HG03139 (cell line): ENCODE data around the gene ANKRD11.
"Not testable (repeated sequence)": the region's sequence is repeated elsewhere in the genome, so short reads cannot be mapped to it uniquely, and the experiment has no call there.

Experiments
- ATAC-seq: cut with Tn5 transposase; IDR thresholded peaks from one replicate; pipeline ENCODE4 v1.9.1; 2021; ENCODE audit not compliant: unreplicated experiment

The ANKRD11 gene

GRCh38 chr16:89482150-89482816, 8.1 kb downstream of the ANKRD11 start:
- ATAC-seq, result no peak

DNA sequence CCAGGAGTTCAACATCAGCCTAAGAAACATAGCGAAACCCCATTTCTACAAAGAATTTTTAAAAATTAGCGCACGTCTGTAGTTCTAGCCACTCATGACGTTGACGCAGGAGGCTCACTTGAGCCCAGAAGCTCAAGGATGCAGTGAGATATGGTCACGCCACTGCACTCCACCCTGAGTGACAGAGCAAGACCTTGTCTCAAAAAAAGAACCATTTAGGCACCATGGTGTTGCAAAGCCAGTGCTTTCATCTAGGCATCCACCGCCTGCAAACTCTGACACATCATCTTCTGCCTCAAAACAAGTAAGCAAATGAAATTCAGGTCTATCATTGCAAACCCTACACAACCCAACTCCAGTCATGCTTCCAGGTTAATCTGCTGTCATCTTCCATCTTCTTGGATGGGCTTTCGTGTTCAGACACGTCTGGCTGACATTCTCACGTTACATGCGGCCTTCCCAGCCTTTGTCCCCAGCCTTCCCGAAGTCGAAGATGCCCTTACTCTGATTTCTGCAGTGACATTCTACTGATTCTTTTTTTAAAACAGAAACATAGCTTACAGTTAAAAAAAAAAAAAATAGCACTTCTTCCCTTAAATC, 8.9 kb downstream of the ANKRD11 start:
- no peak for ATAC-seq

DNA sequence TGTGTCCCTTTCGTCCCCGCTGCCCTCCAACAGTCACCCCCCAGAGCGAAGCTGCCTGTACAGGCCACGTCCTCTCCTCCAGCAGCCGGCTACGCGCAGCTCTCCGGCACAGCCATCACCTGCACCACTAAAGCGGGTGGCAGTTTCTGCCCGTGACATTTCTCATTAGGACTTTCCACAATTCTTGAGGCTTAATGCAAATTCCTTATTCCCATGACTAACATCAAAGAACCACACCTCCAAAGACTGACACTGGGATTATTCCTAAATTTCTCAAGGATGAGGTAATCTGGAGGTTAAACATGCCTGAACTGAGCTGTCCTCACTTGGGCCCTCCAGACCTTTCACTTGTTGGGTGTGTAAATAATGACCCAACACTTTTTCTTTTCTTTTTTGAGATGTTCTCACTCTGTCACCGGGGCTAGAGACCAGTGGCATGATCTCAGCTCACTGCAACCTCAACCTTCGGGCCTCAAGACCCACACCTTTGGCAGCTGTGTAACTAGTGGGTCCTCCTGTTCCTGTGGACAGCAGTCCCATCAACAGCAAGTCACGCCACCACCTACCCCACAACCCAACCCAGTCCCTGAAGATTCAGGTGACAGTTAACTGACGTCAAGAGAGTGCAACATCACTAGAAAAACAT, 11.7 kb downstream of the ANKRD11 start:
- ATAC-seq, result no peak

- peak; percentile 54 for ATAC-seq
These were observed 13.5 kb downstream of the ANKRD11 start for GRCh38 chr16:89476811-89477261.

- ATAC-seq, result peak; percentile 37
These were observed 14.0 kb downstream of the ANKRD11 start for GRCh38 chr16:89476379-89476778.

DNA sequence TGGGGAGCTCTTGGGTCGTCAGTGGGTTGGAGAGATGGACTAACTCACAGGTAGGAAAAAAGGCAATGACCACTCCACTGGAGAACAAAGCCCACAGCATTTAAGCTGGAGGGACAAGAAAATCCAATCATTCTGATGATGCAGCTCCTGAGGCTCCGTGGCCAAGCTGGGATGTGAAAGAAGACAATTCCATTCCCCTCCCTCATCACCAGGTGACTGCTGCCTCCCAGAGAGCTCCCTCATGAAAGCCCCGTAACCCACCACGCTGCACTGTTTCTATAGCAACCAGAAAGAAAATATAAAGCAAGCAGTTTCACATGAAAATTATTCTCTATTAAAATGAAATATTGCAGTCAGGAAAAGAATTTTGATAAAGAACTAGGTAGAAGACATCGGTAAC, 15.2 kb downstream of the ANKRD11 start:
- ATAC-seq, result no peak

DNA sequence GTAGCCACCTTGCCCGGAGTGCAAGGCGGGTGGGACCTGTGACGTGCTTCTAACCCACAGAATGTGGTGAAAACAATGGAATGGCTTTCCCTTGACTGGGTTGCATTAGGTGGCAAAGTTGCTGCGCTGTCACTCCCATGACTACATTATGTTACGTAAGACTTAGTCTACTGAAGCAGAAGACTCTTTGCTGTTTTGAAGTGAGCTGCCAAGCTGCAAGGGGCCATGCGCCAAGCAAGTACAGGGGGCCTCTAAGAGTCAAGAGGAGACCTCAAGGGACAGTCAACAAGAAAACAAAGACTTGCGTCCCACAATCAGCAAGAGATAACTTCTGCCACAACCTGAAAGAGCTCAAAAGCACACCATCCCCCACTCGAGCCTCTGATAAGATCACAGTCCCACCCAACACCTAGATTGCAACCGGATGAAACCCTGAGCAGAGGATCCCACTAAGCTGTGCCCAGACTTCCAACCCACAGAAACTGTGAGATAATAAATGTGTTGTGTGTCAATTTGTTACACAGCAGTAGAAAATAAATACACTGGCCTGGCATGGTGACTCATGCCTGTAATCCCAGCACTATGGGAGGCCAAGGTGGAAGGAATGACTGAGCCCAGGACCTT, 16.5 kb downstream of the ANKRD11 start:
- no peak for ATAC-seq

DNA sequence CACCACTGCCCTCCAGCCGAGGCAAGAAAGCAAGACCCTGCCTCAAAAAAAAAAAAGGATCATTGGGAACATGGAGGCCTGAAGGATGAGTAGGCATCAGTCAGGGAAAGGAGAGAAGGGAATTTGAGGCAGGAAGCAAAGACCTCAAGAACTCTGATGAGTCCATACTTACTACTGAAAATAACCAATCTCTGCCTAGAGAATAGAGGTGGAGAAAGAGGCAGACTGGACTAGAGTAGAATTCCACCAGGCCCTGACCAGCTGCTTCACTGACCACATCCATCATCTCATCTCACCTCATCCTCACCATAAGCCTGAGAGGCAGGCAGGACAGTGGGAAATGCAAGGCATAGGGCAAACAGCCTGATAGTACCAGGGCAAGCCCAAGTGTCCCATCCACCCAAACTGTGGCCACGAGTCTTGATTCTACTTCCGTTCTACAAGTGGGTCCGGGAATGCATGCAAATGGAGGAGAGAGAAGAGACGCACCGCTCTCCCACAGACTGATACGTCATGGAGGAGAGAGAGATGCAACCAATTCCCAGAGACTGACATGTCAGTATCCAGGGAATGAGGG, 17.1 kb downstream of the ANKRD11 start:
- ATAC-seq, result no peak

DNA sequence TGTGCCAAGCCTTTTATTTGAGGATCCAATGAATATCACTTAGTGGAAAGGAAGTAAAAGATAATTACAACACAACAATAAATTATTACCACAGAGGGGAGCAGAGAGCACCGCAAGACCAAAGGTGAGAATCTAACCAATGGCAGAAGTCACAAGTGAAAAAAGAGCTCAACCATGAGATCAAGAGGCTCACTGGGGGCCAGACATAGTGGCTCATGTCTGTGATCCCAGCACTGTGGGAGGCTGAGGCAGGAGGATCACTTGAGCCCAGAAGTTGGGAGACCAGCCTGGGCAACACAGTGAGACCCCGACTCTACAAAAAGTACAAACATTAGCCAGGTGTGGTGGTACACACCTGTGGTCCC, 17.7 kb downstream of the ANKRD11 start:
- ATAC-seq, result no peak

DNA sequence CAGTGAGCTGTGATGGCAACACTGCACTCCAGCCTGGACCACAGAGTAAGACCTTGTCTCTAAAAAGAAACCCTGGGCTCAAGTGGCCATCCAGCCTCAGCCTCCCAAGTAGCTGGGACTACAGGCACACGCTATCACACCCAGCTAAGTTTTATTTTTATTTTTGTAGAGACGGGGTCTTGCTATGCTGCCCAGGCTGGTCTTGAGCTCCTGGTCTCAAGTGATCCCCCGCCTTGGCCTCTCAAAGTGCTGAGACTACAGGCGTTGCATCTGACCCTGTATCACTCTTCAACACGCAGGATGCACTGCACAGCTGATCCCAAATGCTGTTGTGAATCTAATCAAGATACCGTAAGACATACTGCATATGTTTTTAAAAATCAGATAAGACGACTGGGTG, 23.0 kb downstream of the ANKRD11 start:
- ATAC-seq, result no peak

DNA sequence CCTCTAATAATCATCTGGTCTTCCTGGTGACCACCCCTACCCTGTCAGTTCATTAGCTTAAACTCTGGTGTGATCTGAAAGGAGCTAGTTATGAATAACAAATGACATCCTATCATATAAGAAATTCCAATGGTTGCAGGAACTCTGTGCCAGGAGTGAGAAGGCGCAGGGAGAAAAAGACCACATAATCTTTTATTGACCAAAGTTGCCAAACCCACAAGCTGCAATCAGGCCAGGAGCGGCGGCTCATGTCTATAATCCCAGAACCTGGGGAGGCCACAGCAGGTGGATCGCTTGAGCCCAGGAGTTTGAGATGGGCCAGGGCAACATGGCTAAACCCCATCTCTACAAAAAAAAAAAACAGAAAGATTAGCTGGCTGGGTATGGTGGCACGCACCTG, 23.4 kb downstream of the ANKRD11 start:
- ATAC-seq, result no peak

DNA sequence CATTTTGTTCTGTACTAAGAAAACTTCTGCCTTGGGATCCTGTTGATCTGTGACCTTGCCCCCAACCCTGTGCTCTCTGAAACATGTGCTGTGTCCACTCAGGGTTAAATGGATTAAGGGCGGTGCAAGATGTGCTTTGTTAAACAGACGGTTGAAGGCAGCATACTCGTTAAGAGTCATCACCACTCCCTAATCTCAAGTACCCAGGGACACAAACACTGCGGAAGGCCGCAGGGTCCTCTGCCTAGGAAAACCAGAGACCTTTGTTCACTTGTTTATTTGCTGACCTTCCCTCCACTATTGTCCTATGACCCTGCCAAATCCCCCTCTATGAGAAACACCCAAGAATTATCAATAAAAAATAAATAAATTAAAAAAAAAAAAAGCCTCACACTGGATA, 27.0 kb downstream of the ANKRD11 start:
- not testable (repeated sequence) for ATAC-seq

- not testable (repeated sequence) for ATAC-seq
These were observed 27.7 kb downstream of the ANKRD11 start for GRCh38 chr16:89462639-89463038.

DNA sequence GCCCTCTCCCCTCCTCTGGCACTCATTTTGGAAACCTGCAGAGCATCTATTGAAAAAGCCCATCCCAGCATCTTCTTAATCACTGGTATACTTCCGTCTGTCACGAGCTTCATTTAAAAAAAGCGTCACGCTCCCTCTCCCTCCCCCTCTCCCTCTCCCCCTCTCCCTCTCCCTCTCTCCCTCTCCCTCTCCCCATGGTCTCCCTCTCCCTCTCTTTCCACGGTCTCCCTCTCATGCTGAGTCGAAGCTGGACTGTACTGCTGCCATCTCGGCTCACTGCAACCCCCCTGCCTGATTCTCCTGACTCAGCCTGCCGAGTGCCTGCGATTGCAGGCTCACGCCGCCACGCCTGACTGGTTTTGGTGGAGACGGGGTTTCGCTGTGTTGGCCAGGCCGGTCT, 28.5 kb downstream of the ANKRD11 start:
- ATAC-seq, result not testable (repeated sequence)

DNA sequence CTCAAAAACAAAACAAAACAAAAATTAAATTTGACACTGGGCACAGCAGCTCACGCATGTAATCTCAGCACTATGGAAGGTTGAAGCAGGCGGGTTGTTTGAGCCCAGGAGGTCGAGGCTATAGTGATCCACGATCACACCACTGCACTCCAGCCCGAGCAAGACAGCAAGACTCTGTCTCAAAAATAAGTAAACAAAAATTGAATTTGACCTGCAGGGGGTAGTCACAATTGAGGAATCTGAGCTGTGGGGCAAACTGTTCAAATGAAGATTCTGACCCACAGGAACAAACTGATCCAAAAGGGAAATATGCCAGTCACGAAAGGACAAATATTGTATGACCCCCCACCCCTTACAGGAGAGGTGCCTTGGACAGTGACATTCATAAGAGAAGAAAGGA, 29.8 kb downstream of the ANKRD11 start:
- no peak for ATAC-seq

DNA sequence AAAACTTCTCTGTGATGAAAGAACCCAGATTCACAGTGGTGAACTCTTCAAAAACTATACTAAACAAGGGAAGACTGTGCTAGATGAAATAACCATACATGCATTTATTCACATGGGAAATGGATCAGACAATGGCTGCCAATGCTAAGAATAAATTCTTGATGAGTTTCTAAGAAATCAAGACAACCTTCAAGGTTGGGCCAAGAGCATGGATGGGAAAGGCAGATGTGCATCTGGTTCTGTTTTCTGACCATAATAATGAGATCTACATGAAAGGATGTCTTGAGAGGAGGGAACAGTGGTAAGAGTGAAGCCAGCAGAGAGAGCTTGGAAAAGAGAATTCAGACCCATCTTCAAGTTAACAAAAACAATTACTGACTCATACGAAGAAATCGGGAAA, 31.4 kb downstream of the ANKRD11 start:
- ATAC-seq, result no peak

GRCh38 chr16:89458551-89458950, 31.8 kb downstream of the ANKRD11 start:
- ATAC-seq, result no peak

DNA sequence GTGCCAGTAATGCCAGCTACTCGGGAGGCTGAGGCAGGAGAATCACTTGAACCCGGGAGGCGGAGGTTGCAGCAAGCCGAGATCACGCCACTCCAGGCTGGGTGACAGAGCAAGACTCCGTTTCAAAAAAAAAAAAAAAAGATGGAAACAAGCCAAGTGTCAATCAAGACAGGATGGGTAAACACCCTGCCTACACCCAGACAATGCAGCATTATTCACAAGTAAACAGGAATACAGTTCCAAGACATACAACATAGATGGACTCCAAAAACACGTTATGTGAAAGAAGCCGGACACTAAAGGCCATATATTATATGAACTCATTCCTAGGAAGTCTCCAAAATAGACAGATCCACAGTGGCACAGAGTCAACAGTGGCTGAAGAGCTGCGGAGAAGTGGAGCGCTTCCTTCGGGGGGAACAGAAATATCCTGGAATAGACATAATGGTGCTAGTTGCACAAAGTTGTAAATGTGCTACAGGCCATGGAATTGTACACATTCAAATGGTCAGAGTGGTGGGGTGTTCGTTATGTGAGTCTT, 33.9 kb downstream of the ANKRD11 start:
- no peak for ATAC-seq

- no peak for ATAC-seq
These were observed 34.7 kb downstream of the ANKRD11 start for GRCh38 chr16:89455692-89456091.

DNA sequence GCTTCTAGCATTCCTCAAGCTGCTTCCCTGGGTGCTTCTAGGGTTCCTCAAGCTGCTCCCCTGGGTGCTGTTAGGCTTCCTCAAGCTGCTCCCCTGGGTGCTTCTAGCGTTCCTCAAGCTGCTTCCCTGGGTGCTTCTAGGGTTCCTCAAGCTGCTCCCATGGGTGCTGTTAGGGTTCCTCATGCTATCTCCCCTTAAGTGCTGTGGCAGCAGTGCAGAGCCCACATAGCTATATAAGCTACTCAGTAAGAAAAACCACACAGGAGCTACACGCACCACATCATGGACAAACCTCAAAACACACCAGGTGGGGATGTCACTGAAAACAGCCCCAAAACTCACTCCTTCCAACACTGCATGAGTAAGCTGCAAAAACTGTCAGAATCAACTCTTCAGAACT, 35.2 kb downstream of the ANKRD11 start:
- no peak for ATAC-seq

- ATAC-seq, result not testable (repeated sequence)
These were observed 35.8 kb downstream of the ANKRD11 start for GRCh38 chr16:89454378-89455125.
